Measurements from ENCODE around the gene AMPH.
"Not testable (repeated sequence)": the region's sequence is repeated elsewhere in the genome, so short reads cannot be mapped to it uniquely, and the experiment has no call there.

AMPH gene

GRCh38 chr7:38368191-38368605 is 263.0 kb downstream of the AMPH start:
- DNase-seq (ENCODE audit: extremely low read depth, low read depth) = no peak
- peak; percentile 71 for TF ChIP-seq CTCF (IDR thresholded peaks at IDR 0.05; ENCODE audit: low read depth, low read length)

- no peak for DNase-seq (ENCODE audit: extremely low read depth, low read depth)
- no peak for TF ChIP-seq CTCF (IDR thresholded peaks at IDR 0.05; ENCODE audit: low read depth, low read length)
Measured at GRCh38 chr7:38367301-38367890, 263.8 kb downstream of the AMPH start.

- peak; percentile 46 for TF ChIP-seq CTCF (IDR thresholded peaks at IDR 0.05; ENCODE audit: low read depth, low read length)
- not testable (repeated sequence) for DNase-seq (ENCODE audit: extremely low read depth, low read depth)
Measured at GRCh38 chr7:38363379-38363778, 267.8 kb downstream of the AMPH start.

- DNase-seq (ENCODE audit: extremely low read depth, low read depth) = not testable (repeated sequence)
Measured at GRCh38 chr7:38362611-38363237, 268.4 kb downstream of the AMPH start.

GRCh38 chr7:38360776-38361175 is 270.4 kb downstream of the AMPH start:
- TF ChIP-seq CTCF (IDR thresholded peaks at IDR 0.05; ENCODE audit: low read depth, low read length) = no peak
- DNase-seq (ENCODE audit: extremely low read depth, low read depth) = no peak

GRCh38 chr7:38359071-38359601 is 272.0 kb downstream of the AMPH start:
- not testable (repeated sequence) for DNase-seq (ENCODE audit: extremely low read depth, low read depth)
- peak; percentile 11 for TF ChIP-seq CTCF (IDR thresholded peaks at IDR 0.05; ENCODE audit: low read depth, low read length)

- DNase-seq (ENCODE audit: extremely low read depth, low read depth) = not testable (repeated sequence)
Measured at GRCh38 chr7:38358273-38358831, 272.8 kb downstream of the AMPH start.

GRCh38 chr7:38354271-38354851 is 276.8 kb downstream of the AMPH start:
- TF ChIP-seq CTCF (IDR thresholded peaks at IDR 0.05; ENCODE audit: low read depth, low read length) = peak; percentile 50
- DNase-seq (ENCODE audit: extremely low read depth, low read depth) = not testable (repeated sequence)

GRCh38 chr7:38353431-38353881 is 277.7 kb downstream of the AMPH start:
- DNase-seq (ENCODE audit: extremely low read depth, low read depth) = not testable (repeated sequence)

All from AG09319 (cell line).